Bronchial epithelial cell (primary cell): ENCODE results near the gene FAM216B. TPM values are rescaled to one million over a fixed set of nuclear protein-coding genes. Genes with fewer than 3 reads are reported as not detected.

Experiments used
- DNase-seq: peaks from one replicate; pipeline ENCODE4 v3.0.0-alpha.2; 2010; ENCODE audit warnings: low read depth
- FAIRE-seq: peaks from 2 replicates; lab custom pipeline; 2011; peaks lifted over from hg19 to GRCh38; lab: Jason Lieb, UNC
- H3K27me3 ChIP-seq: 2 replicates; pipeline ENCODE4 v1.5.1; 2011; ENCODE audit warnings: low read length; ENCODE audit not compliant: control insufficient read depth, insufficient read depth
- H3K36me3 ChIP-seq: 2 replicates; pipeline ENCODE4 v1.5.1; 2011; ENCODE audit warnings: low read length; ENCODE audit not compliant: control insufficient read depth, insufficient read depth
- H3K4me3 ChIP-seq: 2 replicates; pipeline ENCODE4 v1.5.1; 2011; ENCODE audit warnings: mild to moderate bottlenecking, low read depth, low read length, control low read depth
- CTCF ChIP-seq: IDR thresholded peaks from 2 replicates; pipeline ENCODE4 v1.5.1; 2011; ENCODE audit warnings: mild to moderate bottlenecking, moderate library complexity, low read length, control low read depth, inconsistent platforms; ENCODE audit not compliant: insufficient read depth, severe bottlenecking
- total RNA-seq: library from RNA; depleted of rRNA; stranded (reverse); fragments of >200 nt; gene quantifications from 2 replicates; pipeline ENCODE4 v1.2.1, GENCODE V29; 2014

FAM216B gene
- total RNA-seq, 1 donor from 2014 or later = not detected

- Histone ChIP-seq H3K36me3 (no peaks in the 10 kb centered on the region), H3K4me3 (no peak overlapping the region), H3K27me3 (no peaks in the 10 kb centered on the region)
- TF ChIP-seq CTCF = no peak
- FAIRE-seq = no peak
- DNase-seq = no peak
Observed at GRCh38 chr13:42796747-42797356, 15.5 kb downstream of the FAM216B start.

DNA sequence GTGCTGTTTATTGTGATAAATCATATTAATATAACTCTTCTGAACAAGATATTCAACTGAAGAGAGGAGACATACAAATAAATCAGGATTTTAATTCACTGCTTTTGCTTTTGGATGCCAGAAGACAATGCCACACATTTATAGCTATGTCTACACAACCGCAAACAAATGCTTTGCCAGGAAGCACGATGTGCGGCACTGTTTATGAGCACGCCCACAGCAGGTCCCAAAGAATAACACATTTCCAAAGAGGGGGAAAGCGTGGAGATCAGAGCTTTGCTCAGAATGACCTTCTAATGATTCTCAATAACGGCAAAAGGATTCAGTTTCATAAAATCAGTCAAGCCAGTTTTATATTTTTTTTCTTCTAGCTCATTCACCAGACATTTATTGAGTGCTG is 16.7 kb downstream of the FAM216B start:
- FAIRE-seq (no peak), DNase-seq (no peak)
- no peak overlapping the region for H3K4me3 ChIP-seq
- no peaks in the 10 kb centered on the region for H3K36me3 ChIP-seq
- TF ChIP-seq CTCF = no peak
- H3K27me3 ChIP-seq = no peaks in the 10 kb centered on the region

GRCh38 chr13:42800109-42800643 is 18.8 kb downstream of the FAM216B start:
- no peak for TF ChIP-seq CTCF
- DNase-seq (peak; percentile 25), FAIRE-seq (no peak)
- Histone ChIP-seq H3K27me3 (no peaks in the 10 kb centered on the region), H3K36me3 (no peaks in the 10 kb centered on the region), H3K4me3 (no peak overlapping the region)

- peak; percentile 52 for DNase-seq
- Histone ChIP-seq H3K27me3 (no peaks in the 10 kb centered on the region), H3K4me3 (no peak overlapping the region), H3K36me3 (no peaks in the 10 kb centered on the region)
- no peak for FAIRE-seq
- TF ChIP-seq CTCF = no peak
Observed at GRCh38 chr13:42803563-42804204, 22.3 kb downstream of the FAM216B start.

- FAIRE-seq = no peak
- DNase-seq = no peak
- Histone ChIP-seq H3K36me3 (no peaks in the 10 kb centered on the region), H3K27me3 (no peaks in the 10 kb centered on the region), H3K4me3 (no peak overlapping the region)
- TF ChIP-seq CTCF = no peak
Observed at GRCh38 chr13:42804244-42804874, 23.0 kb downstream of the FAM216B start.
